GM21529 (cell line): ENCODE results near the gene OR10G4.
"Not testable (repeated sequence)": the region's sequence is repeated elsewhere in the genome, so short reads cannot be mapped to it uniquely, and the experiment has no call there.

Experiments used
- ATAC-seq: cut with Tn5 transposase; IDR thresholded peaks from one replicate; pipeline ENCODE4 v1.9.1; 2021; ENCODE audit not compliant: unreplicated experiment

The OR10G4 gene

GRCh38 chr11:124012697-124013096, at the start of gene OR10G4:
TSS of gene OR10G4 (plus strand) at chr11:124012997. CDS start at chr11:124015575, 2,578 bp downstream.
- no peak for ATAC-seq

- no peak for ATAC-seq
Observed at GRCh38 chr11:123973816-123974215, 39.0 kb upstream of the OR10G4 start.

GRCh38 chr11:123976770-123977560, 35.8 kb upstream of the OR10G4 start:
- ATAC-seq: no peak

- ATAC-seq: no peak
Observed at GRCh38 chr11:123977731-123978347, 35.0 kb upstream of the OR10G4 start, which contains the start of gene OR10S1. TSS of gene OR10S1 (minus strand) at chr11:123977781. CDS start at chr11:123977664, 117 bp downstream.

GRCh38 chr11:123979311-123979710, 33.5 kb upstream of the OR10G4 start:
- no peak for ATAC-seq

GRCh38 chr11:123995119-123995518, 17.7 kb upstream of the OR10G4 start, which contains the start of gene OR10G6:
TSS of gene OR10G6 (minus strand) at chr11:123995161. CDS start at chr11:123995161, 0 bp downstream.
- ATAC-seq: no peak

GRCh38 chr11:124015837-124016236, 3.0 kb downstream of the OR10G4 start:
- not testable (repeated sequence) for ATAC-seq

GRCh38 chr11:124026498-124026897, 13.7 kb downstream of the OR10G4 start, which contains the start of gene OR10G8:
TSS of gene OR10G8 (plus strand) at chr11:124026798. CDS start at chr11:124029623, 2,825 bp downstream.
- no peak for ATAC-seq

GRCh38 chr11:124036666-124037065, 23.9 kb downstream of the OR10G4 start:
- ATAC-seq: no peak

GRCh38 chr11:124039557-124039956, 26.8 kb downstream of the OR10G4 start:
- no peak for ATAC-seq

- ATAC-seq: no peak
Observed at GRCh38 chr11:124041254-124041653, 28.5 kb downstream of the OR10G4 start, which contains the start of gene OR10G7. TSS of gene OR10G7 (minus strand) at chr11:124041325. CDS start at chr11:124039001, 2,324 bp downstream.

GRCh38 chr11:124043420-124043819, 30.6 kb downstream of the OR10G4 start:
- ATAC-seq: no peak

- no peak for ATAC-seq
Observed at GRCh38 chr11:124050748-124051147, 38.0 kb downstream of the OR10G4 start.

- ATAC-seq: no peak
Observed at GRCh38 chr11:124052966-124053365, 40.2 kb downstream of the OR10G4 start.
